Stimulated activated CD4-positive, alpha-beta T cell treated with anti-CD3 and anti-CD28 coated beads, TNF-alpha, amount 100 ng/mL, for 48 hours (primary cell): ENCODE measurements around the gene NLRP6.
"Not testable (repeated sequence)": the region's sequence is repeated elsewhere in the genome, so short reads cannot be mapped to it uniquely, and the experiment has no call there.

Experiments
- DNase-seq, 3 donors: peaks; one replicate each; pipeline ENCODE4 v3.0.0-alpha.2; 2020; ENCODE audit warnings: low read depth in 3 of 3

The NLRP6 gene

DNA sequence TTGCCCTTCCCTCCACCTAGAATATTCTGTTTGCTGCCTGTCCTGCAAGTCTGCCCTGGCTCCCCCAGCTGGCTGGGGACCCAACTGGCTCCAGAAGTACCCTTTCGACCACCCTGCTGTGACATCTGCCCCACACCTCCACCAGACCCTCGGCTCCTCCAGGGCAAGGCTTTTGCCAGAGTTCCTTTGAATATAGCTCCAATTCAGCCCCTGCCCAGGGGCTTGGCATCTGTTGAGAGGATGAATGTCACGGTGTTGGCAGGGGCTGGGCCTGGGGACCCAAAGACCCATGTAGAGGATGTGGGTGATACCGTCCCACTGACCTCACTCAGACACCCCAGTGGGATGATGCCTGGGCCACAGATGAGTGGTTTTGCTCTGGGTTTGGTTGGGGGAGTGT lies 4.0 kb downstream of the NLRP6 start:
- DNase-seq = no peak

DNA sequence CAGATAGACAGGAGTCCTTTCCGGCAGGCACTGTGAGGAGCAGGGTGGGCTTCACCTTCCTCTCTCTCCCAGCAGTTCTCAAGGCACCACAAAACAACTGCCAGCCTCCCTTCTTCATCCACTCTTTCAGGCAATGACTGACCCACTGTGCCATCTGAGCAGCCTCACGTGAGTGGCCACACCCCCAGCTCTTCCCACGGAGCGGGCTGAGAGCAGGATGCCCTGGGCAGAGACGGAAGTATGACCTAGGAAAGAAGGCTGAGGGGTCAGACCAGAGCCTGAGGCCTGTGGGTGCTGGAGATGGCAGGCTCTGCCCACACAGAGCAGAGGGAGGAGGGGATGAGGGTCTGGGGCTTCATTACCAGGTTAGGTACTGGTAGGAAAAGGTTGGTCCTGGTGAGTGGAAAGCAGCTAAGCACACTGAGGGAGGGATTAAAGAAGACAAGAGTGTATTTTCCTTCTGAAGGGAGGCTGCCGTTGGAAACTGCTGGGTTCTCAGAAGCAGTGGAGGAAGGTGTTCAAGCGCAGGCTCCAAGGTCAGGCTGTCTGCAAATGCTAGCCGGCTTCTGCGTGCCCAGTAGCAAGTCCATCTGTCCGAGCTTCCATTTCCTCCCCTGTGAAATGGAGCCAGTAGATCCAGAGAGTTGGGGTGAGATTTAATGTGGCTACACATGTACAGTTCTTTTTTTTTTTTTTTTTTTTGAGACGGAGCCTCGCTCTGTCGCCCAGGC lies 4.6 kb downstream of the NLRP6 start:
- no peak for DNase-seq

DNA sequence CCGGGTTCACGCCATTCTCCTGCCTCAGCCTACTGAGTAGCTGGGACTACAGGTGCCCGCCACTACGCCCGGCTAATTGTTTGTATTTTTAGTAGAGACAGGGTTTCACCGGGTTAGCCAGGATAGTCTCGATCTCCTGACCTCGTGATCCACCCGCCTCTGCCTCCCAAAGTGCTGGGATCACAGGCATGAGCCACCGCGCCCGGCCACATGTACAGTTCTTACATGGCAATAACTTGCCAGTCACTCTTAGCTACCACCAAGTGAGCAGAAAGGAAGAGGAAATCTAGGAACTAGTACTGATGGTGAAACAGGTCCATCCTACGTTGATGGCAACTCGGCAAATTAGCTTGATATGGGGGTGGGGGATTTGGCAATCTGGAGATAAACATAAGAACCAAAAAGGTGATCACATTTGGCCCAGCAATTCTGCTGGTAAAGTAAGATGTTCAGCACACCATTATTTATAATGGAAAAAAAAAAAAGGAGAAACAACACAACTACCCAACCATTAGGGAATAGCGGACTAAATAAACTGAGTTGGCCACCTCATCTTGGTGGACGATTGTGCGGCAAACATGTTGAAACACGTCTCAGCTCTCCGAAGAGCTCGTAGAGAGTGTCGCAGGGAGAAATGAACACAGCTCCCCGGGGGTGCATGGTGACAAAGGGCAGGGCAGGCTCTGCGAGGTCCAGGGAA lies 5.3 kb downstream of the NLRP6 start:
- DNase-seq = no peak

DNA sequence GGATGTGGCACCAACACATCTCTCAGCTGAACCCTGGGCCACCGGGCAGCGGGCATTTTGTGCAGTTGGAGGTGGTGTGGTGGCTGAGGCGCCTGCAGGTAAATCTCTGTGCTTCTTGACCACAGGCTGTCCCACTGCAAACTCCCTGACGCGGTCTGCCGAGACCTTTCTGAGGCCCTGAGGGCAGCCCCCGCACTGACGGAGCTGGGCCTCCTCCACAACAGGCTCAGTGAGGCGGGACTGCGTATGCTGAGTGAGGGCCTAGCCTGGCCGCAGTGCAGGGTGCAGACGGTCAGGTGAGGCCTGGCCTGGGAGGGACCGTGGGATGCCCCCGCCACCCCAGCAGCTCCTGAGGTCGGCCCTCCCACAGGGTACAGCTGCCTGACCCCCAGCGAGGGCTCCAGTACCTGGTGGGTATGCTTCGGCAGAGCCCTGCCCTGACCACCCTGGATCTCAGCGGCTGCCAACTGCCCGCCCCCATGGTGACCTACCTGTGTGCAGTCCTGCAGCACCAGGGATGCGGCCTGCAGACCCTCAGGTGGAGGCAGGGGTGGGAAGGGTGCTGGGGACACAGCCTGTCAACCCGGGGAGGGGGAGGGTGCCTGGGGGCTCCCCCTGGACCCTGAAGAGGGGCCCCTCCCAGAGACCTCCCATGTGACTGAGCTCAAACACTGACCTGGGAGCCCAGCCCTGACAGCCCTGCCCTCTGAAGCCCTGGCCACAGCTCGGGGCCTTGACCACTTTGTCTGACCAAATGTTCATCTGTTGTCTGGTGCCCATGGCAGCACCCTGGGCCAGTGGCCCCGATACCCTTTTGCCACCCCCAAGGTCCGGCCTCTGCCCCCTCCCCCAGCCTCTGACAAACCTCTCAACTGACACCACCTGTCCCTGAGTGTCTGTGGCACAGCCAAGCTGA lies 6.2 kb downstream of the NLRP6 start:
- DNase-seq = no peak

DNA sequence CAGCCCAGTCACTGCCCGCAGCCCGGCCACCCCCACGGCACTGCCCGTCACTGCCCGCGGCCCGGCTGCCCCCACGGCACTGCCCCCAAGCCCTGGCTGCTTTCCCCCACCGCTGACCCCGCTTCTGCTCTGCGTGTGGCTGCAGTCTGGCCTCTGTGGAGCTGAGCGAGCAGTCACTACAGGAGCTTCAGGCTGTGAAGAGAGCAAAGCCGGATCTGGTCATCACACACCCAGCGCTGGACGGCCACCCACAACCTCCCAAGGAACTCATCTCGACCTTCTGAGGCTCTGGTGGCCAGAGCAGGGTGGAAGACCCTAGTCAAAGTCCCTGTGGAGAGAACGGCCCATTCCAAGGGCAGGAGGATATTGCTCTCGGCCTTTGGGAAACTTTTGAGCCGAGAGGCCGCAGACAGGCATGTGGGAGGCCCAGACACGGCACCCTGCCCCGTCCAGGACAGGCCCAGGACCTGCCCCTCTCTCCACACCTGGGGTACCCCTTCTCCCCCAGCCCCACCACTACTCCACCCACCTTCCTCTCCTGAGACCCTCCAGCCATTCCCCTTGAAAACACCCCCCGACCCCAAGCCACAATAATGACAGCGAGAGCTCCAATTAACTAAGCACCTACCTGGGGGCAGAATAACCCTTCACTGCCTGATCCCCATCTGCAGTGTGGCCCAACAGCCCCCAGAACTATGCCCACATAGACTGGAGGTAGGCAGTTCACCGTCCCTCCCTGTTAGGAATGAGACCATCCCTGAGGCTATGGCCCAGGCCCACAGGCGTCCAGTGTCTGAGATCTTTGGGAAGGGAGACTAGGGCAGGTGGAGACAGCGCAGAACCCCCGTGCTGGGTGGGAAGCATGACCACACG lies 7.0 kb downstream of the NLRP6 start:
- DNase-seq = no peak

DNA sequence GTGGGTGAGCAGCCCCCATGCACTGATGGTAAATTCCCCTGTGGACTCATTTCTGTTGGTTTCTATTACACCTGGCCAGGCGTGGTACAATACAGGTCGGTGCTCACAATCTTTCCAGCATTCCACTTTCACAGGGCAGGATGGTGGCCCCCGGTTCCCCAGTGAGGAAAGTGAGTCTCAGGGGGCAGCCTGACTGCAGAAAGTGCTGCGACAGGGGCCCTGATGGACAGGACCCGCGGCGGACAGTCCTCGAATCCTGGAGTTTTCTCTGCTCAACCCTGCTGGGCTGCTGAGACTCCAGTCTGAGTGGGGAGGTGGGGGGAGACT lies 7.7 kb downstream of the NLRP6 start:
- no peak for DNase-seq

DNA sequence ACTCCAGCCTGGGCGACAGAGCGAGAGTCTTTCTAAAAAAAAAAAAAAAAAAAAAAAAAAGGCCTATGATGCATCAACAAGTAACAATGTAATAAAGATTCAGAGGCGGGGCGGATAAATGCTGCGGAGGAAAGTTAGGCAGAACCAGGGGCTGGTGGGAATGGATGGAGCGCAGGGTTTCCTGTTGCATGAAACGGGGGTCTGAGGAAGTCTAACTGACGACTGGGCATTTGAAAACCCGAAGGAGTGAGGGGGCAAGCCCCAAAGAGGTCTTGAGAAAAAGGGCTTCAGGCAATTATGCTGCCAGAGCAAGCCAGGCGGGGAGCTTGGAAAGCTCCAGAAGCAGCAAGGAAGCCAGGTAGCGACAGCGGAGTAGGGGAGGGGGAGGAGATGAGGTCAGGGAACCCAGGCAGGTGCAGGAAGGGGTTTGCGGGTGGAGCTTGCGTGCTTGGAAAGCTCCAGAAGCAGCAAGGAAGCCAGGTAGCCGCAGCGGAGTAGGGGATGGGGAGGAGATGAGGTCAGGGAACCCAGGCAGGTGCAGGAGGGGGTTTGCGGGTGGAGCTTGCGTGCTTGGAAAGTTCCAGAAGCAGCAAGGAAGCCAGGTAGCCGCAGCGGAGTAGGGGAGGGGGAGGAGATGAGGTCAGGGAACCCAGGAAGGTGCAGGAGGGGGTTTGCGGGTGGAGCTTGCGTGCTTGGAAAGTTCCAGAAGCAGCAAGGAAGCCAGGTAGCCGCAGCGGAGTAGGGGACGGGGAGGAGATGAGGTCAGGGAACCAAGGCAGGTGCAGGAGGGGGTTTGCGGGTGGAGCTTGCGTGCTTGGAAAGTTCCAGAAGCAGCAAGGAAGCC lies 9.0 kb downstream of the NLRP6 start:
- DNase-seq = not testable (repeated sequence)

DNA sequence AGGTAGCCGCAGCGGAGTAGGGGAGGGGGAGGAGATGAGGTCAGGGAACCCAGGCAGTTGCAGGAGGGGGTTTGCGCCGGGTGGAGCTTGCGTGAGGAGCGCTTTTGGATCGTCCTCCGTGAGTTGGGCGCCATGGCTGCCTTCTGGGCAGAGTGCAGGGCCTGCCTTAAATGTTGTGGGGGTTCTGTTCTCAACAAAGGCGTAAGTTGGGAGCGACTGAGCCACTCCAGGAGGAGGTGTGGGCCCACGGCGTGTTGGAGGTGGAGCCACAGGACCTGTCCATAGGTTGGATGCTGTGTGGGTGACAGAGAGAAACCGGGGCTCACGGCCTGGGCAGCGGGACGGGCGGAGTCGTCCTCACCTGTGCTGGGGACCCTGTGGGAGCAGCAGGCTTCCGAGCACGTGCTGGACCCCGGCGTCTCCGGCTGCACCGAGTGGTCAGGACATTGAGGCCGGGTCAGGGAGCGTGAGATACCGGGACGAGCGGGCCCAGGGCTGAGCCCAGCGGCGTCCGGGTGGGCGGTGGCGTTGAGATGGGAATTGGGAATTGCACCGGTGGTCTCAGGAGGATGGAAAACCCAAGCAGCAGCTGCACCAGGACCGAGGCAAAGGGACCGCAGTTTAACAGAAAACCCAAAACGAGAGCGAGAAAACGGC lies 9.7 kb downstream of the NLRP6 start:
- no peak for DNase-seq

DNA sequence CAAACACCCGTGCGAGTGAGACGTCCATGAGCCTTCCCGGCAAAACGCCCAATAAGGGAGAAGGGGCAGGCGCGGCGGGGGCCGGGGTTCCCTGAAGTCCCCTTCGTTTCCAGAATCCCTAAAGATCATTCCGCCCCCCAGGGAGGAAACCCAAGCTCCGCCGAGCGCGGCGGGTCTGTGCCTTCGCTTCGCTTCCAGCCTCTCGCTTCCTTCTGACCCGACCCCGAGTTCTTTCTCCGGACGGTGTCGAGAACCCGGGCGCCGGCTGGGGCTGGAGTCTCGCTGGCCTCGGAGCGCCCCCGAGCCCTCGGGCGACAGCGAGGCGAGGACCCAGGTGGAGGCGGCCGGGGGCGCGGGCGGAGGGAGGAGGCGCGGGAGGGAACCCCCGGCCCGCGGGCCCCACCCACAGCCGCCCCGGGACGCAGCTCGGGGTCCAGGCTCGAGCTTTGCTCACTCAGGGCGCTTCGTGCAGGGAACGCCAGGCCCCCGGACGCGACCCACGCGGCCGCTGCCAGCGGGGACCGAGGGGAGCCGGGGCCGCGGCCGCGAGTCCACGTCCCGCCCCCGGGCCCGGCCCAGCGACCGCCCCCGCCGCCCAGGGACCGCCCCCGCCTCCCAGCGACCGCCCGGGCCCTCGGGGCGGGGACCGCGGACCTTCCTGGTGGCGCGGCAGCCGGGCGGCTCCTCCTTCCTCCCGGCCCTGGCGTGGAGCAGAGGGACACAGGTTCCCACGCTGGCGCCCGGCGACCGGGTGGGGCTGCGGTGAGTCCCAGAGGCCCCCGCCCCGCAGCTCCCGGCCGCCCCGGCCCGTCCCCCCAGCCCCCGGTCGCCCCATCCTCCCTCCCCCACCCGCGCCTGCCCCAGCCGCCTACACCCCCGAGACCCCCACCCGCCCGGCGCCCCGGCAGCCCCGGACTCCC lies 10.5 kb downstream of the NLRP6 start, which contains the start of gene PGGHG:
Gene PGGHG (plus strand): TSS at position 649 of the 920 bp plus-strand sequence. CDS start 691 bp downstream, outside the sequence.
- no peak for DNase-seq

DNA sequence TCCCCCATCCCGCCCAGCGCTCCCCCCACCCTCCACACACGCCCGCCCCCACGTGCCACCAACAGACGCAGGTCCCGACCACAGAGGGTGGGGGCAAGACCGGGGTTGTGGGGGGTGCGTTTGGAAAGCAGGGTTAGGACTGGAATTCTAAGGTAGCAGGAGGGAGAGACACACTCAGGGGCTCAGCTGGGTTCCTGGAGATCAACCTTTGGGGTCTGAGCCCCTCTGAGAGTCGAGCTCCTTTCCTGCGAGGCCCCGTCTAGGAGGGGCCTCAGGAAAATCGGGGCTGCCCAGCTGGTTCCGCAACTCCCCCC lies 11.1 kb downstream of the NLRP6 start:
- no peak for DNase-seq

DNA sequence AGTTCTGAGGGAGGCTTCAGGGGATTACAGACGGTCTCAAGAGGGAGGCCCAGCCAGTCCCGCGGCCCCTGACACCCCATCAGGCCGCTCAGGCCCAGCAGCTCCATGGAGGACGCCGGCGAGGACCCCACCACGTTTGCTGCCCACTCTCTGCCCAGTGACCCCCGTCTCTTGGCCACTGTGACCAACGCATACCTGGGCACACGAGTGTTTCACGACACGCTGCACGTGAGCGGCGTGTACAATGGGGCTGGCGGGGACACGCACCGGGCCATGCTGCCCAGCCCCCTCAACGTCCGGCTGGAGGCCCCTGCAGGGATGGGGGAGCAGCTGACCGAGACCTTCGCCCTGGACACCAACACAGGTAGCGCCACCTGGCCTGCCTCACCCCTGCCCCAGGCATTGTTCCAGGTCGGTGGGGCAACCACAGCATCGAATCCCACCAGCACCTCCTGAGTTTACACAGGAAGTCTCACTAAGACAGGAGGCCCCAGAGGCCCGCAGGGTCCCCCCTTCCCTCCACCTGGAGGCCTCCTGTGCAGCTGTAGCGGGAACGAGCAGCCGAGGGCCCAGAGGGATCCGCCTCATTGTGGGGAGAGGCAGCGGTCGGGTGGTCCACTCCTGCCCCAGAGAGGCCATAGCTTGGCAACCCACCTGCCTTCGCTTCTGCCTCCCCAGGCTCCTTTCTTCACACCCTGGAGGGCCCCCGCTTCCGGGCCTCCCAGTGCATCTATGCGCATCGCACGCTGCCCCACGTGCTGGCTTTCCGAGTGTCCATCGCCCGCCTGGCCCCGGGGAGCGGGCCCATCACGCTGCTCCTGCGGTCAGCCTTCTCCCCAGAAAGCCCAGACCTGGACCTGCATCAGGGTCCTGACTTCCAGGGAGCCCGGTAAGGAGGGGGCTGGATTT lies 11.8 kb downstream of the NLRP6 start:
- DNase-seq = no peak

DNA sequence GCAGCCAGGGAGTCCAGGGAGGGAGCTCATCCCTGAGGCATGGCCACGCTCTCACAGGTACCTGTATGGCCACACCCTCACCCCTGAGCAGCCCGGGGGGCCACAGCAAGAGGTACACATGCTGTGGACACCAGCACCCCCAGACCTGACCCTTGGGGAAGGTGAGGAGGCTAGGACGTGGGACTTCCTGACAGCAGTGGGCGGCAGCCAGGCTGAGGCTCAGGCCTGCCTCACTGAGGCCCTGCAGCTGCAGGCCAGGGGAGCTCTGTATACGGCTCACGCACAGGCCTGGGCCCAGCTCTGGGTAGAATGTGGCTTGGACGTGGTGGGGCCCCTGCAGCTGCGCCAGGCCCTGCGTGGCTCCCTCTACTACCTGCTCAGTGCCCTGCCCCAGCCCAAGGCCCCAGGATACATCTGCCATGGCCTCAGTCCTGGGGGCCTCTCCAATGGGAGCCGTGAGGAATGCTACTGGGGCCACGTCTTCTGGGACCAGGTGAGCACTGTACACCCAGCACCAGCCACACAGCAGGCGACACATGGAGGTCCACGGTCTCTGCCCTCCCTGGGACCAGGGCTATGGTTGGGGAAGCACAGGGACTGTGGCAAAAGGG lies 12.5 kb downstream of the NLRP6 start:
- DNase-seq = no peak

DNA sequence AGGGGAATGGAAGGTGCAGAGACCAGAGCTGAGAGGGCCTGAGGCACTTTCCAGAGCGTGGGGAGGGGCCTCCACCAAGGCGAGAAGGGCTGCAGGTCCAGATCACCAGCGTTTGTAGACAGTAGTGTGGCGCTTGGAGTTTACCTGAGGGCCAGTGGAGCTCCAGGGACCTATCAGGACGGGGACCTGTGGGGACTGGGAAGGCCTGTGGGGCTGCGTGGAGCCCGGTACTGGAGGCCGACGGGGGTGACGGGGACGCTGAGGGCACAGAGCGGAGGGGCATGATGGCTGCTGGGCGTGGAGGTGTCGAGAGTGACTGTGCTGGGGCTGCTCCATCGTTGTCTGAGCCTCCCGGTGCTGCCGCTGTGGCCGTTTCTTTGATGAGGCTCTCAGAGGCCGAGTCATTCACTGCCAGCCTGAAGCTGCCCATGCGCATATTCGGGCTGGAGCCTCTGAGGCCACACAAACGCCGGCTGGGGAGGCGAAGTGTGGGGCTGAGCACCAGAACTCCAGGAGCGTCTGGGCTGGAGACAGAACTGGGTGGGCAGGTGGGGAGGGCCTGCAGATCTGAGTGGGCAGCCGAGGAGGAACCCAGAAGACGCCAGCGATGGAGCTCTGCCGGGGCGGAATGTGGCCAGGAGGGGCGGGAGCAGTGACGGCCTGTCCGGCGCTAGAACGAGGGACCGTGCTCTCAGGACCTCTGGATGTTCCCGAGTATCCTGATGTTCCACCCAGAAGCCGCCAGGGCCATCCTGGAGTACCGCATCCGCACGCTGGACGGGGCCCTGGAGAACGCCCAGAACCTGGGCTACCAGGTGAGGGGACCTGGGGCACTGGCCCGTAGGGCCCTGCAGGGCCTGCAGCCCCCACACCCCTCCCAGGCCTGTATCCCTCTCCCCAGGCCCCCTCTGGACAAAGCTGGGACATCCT lies 13.3 kb downstream of the NLRP6 start:
- no peak for DNase-seq

DNA sequence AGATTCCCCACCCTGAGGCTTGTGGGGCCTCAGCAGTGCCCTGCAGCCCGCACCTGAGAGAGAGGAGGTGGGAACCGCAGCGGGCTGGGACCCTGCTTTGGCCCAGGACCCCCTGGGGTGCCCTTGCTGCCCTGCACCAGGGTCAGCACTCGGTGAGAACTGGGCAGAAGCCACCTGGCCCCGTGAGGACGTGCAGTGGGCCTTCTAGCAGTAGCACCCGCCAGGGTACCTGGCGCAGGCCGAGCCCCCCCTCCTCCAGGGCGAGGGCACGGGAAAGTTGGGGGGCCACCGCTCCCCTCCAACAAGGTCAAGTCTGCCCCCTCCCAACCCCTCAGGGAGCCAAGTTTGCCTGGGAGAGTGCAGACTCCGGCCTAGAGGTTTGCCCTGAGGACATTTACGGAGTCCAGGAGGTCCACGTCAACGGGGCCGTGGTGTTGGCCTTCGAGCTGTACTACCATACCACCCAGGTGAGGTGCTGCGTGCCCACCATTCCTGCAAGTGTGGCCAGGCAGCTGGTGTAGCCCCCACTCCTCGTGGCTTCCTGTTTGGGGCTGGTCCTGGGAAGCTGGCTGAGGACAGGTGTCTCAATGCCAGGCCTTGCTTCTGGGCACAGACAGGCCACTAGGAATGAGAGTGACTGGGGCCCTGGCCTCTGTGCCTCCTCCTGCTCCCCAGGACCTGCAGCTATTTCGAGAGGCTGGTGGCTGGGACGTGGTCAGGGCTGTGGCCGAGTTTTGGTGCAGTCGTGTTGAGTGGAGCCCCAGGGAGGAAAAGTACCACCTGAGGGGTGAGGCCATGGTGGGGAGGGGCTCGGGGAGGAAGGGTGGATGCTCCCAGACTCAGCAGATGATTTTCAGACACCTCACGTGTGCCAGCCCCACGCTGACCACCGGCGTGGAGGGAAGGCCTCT lies 14.3 kb downstream of the NLRP6 start:
- DNase-seq = no peak

DNA sequence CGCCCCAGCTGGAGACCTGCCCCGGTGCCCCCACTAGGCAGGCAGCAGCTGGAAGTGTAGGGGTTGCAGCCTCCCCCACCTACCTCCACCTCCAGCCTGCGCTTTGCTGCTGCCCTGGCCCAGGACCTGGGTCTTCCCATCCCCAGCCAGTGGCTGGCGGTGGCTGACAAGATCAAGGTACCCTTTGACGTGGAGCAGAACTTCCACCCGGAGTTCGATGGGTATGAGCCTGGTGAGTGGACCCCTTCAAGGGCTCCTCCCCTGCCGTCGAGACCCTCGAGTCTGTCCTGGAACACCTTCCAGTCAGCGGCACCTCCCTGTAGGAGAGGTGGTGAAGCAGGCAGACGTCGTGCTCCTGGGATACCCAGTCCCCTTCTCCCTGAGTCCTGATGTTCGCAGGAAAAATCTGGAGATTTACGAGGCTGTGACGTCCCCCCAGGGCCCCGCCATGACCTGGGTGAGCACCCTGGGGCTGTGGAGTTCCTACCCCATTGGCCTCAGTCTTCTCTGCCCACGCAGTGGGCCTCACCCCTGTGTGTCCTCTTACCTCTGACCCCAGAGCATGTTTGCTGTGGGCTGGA lies 15.2 kb downstream of the NLRP6 start:
- no peak for DNase-seq
